H9 (cell line): ENCODE data around the gene SNAI1. TPM values are rescaled to one million over a fixed set of nuclear protein-coding genes. Genes with fewer than 3 reads are reported as not detected.

Source experiments
- DNase-seq: peaks from one replicate; pipeline ENCODE4 v3.0.0-alpha.2; 2017
- H2AFZ ChIP-seq: one replicate; pipeline ENCODE4 v1.6.1; 2013; ENCODE audit warnings: mild to moderate bottlenecking, low read length, control low read depth, moderate library complexity
- H2AK5ac ChIP-seq: 2 replicates; pipeline ENCODE4 v1.6.1; 2013; ENCODE audit warnings: low read length, control low read depth, mixed read lengths; ENCODE audit not compliant: insufficient read length
- H2BK120ac ChIP-seq: one replicate; pipeline ENCODE4 v1.6.1; 2013; ENCODE audit warnings: low read depth, mild to moderate bottlenecking, low read length, control low read depth, inconsistent platforms; ENCODE audit not compliant: poor library complexity, severe bottlenecking
- H2BK12ac ChIP-seq: 2 replicates; pipeline ENCODE4 v1.6.1; 2013; ENCODE audit warnings: low read length, control low read depth, mixed read lengths, low read depth; ENCODE audit not compliant: insufficient read length
- H2BK15ac ChIP-seq: 2 replicates; pipeline ENCODE4 v1.6.1; 2013; ENCODE audit warnings: low read depth, low read length, control low read depth
- H2BK20ac ChIP-seq: one replicate; pipeline ENCODE4 v1.6.1; 2013; ENCODE audit warnings: low read depth, mild to moderate bottlenecking, low read length, control low read depth, inconsistent platforms; ENCODE audit not compliant: poor library complexity, severe bottlenecking
- H2BK5ac ChIP-seq: 2 replicates; pipeline ENCODE4 v1.6.1; 2013; ENCODE audit warnings: low read length, control low read depth, mixed read lengths; ENCODE audit not compliant: insufficient read length
- H3K14ac ChIP-seq: 2 replicates; pipeline ENCODE4 v1.6.1; 2013; ENCODE audit warnings: low read length, control low read depth; ENCODE audit not compliant: insufficient read depth
- H3K18ac ChIP-seq: 2 replicates; pipeline ENCODE4 v1.6.1; 2013; ENCODE audit warnings: low read depth, mild to moderate bottlenecking, mixed read lengths, low read length, control low read depth; ENCODE audit not compliant: insufficient read length
- H3K23ac ChIP-seq: 2 replicates; pipeline ENCODE4 v1.6.1; 2013; ENCODE audit warnings: low read length, control low read depth, mixed read lengths, low read depth; ENCODE audit not compliant: insufficient read length
- H3K23me2 ChIP-seq: 2 replicates; pipeline ENCODE4 v1.6.1; 2013; ENCODE audit warnings: low read depth, mild to moderate bottlenecking, mixed read lengths, low read length, control low read depth; ENCODE audit not compliant: insufficient read length, poor library complexity, severe bottlenecking
- H3K27ac ChIP-seq: 2 replicates; pipeline ENCODE4 v1.5.1; 2013; ENCODE audit warnings: low read length, control low read depth, mixed read lengths, low read depth; ENCODE audit not compliant: insufficient read length
- H3K27me3 ChIP-seq: 2 replicates; pipeline ENCODE4 v1.6.1; 2013; ENCODE audit warnings: low read length, control low read depth, inconsistent platforms; ENCODE audit not compliant: insufficient read depth
- H3K4ac ChIP-seq: 2 replicates; pipeline ENCODE4 v1.6.1; 2013; ENCODE audit warnings: low read depth, mild to moderate bottlenecking, control low read depth, inconsistent platforms, low read length, moderate library complexity
- H3K4me1 ChIP-seq: 2 replicates; pipeline ENCODE4 v1.6.1; 2013; ENCODE audit warnings: low read length, control low read depth, inconsistent platforms; ENCODE audit not compliant: insufficient read depth
- H3K4me2 ChIP-seq: 2 replicates; pipeline ENCODE4 v1.6.1; 2013; ENCODE audit warnings: low read length, control low read depth, mixed read lengths; ENCODE audit not compliant: insufficient read length, insufficient read depth
- H3K56ac ChIP-seq: 2 replicates; pipeline ENCODE4 v1.6.1; 2013; ENCODE audit warnings: low read depth, mild to moderate bottlenecking, mixed read lengths, low read length, control low read depth; ENCODE audit not compliant: insufficient read length
- H3K79me1 ChIP-seq: 2 replicates; pipeline ENCODE4 v1.6.1; 2013; ENCODE audit warnings: low read depth, mild to moderate bottlenecking, moderate library complexity, low read length, control low read depth, inconsistent platforms; ENCODE audit not compliant: insufficient read depth, poor library complexity, severe bottlenecking
- H3K79me2 ChIP-seq: 2 replicates; pipeline ENCODE4 v1.6.1; 2013; ENCODE audit warnings: low read length, control low read depth, inconsistent platforms; ENCODE audit not compliant: insufficient read depth
- H3K9ac ChIP-seq: 2 replicates; pipeline ENCODE4 v1.6.1; 2013; ENCODE audit warnings: low read length, control low read depth, mixed read lengths; ENCODE audit not compliant: insufficient read length; ENCODE audit errors: extremely low read depth
- H3K9me3 ChIP-seq: one replicate; pipeline ENCODE4 v1.6.1; 2013; ENCODE audit warnings: low read depth, low read length, inconsistent platforms; ENCODE audit not compliant: control insufficient read depth
- H3T11ph ChIP-seq: one replicate; pipeline ENCODE4 v1.6.1; 2013; ENCODE audit warnings: mild to moderate bottlenecking, low read length, control low read depth, inconsistent platforms
- H4K20me1 ChIP-seq: one replicate; pipeline ENCODE4 v1.6.1; 2013; ENCODE audit not compliant: control insufficient read depth, insufficient read length, insufficient read depth
- H4K5ac ChIP-seq: 2 replicates; pipeline ENCODE4 v1.6.1; 2013; ENCODE audit warnings: low read depth, mild to moderate bottlenecking, mixed read lengths, low read length, control low read depth; ENCODE audit not compliant: insufficient read length
- H4K8ac ChIP-seq: replicated peaks from 2 replicates; pipeline ENCODE4 v1.6.1; 2013; ENCODE audit warnings: low read length, control low read depth, mixed read lengths, low read depth; ENCODE audit not compliant: insufficient read length
- H4K91ac ChIP-seq: 2 replicates; pipeline ENCODE4 v1.6.1; 2013; ENCODE audit warnings: low read depth, mild to moderate bottlenecking, moderate library complexity, mixed read lengths, low read length, control low read depth; ENCODE audit not compliant: insufficient read length
- H3K27ac Mint-ChIP-seq, 3 experiments: 2 replicates in 2 of 3; 3 replicates in 1 of 3; pipeline ENCODE4 v1.8.0; 2020 to 2021; ENCODE audit warnings: mixed read lengths in 3 of 3, mild to moderate bottlenecking in 1 of 3, moderate library complexity in 1 of 3
- H3K27me3 Mint-ChIP-seq: 2 replicates; pipeline ENCODE4 v1.8.0; 2021; ENCODE audit warnings: low read depth, mild to moderate bottlenecking, moderate library complexity, mixed read lengths
- H3K36me3 Mint-ChIP-seq, 3 experiments: 2 replicates in 2 of 3; 3 replicates in 1 of 3; pipeline ENCODE4 v1.8.0; 2020 to 2021; ENCODE audit warnings: low read depth in 3 of 3, mixed read lengths in 3 of 3; ENCODE audit not compliant: insufficient read depth in 1 of 3
- H3K4me1 Mint-ChIP-seq, 2 experiments: 2 replicates each; pipeline ENCODE4 v1.8.0; 2020; ENCODE audit warnings: mixed read lengths in 2 of 2
- H3K4me3 Mint-ChIP-seq, 2 experiments: 2 replicates in 1 of 2; 3 replicates in 1 of 2; pipeline ENCODE4 v1.8.0; 2020 to 2021; ENCODE audit warnings: mild to moderate bottlenecking in 2 of 2, mixed read lengths in 2 of 2, moderate library complexity in 1 of 2
- H3K9me3 Mint-ChIP-seq, 2 experiments: 2 replicates in 1 of 2; 3 replicates in 1 of 2; pipeline ENCODE4 v1.8.0; 2020; ENCODE audit warnings: mild to moderate bottlenecking in 2 of 2, mixed read lengths in 2 of 2, moderate library complexity in 1 of 2
- CTCF ChIP-seq: fragments of 200-600 bp; sonication (generic); conservative IDR thresholded peaks from 3 replicates; pipeline ENCODE4 v1.8.0; 2021; ENCODE audit warnings: antibody characterized with exemption, mild to moderate bottlenecking
- WGBS: extraction: QIAGEN DNeasy Blood & Tissue Kit; methylation state at CpG from one replicate; pipeline ENCODE4 v1.1.7; 2013; ENCODE audit warnings: missing lambda C conversion rate, low lambda C conversion rate, mixed read lengths; ENCODE audit not compliant: insufficient read length; ENCODE audit errors: extremely low coverage; 5-methylcytosine and 5-hydroxymethylcytosine counted together
- total RNA-seq: library from RNA; stranded (reverse); gene quantifications from 2 replicates; pipeline ENCODE4 v1.2.1, GENCODE V29; 2021

Gene SNAI1
- total RNA-seq, 1 experiment from 2014 or later, result 7.0 TPM

- H3K27ac ChIP-seq, result no peak overlapping the region
- H3K4me1 ChIP-seq, result peaks cover 17% of the 10 kb centered on the region
- H3K36me3 Mint-ChIP-seq, result peaks cover 13 to 37% (median 22%) of the 10 kb centered on the region in 3 experiments; a peak in 6 of 7 replicates
- no peak overlapping the region for H2BK5ac ChIP-seq
- no peak for DNase-seq
- peaks cover 0 to 2% of the 10 kb centered on the region in 2 experiments; a peak in 1 of 5 replicates for H3K9me3 Mint-ChIP-seq
- TF ChIP-seq CTCF, result no peak
- no peak overlapping the region for H4K8ac ChIP-seq
- H3K4me3 Mint-ChIP-seq, result peak overlapping the region; percentile 47 to 95
- no peak overlapping the region for H2AK5ac ChIP-seq
- H3K56ac ChIP-seq, result no peak overlapping the region
- peaks cover 74 to 90% of the 10 kb centered on the region in 2 experiments for H3K4me1 Mint-ChIP-seq
- H3K4me2 ChIP-seq, result no peak overlapping the region
- H4K5ac ChIP-seq, result no peak overlapping the region
- no peak overlapping the region for H2BK12ac ChIP-seq
- no peak overlapping the region for H3K4ac ChIP-seq
- no peak overlapping the region for H4K91ac ChIP-seq
- no peaks in the 10 kb centered on the region for H3K79me1 ChIP-seq
- peaks cover 2% of the 10 kb centered on the region; the same call in 1 of the 2 replicates for H3K27me3 ChIP-seq
- H4K20me1 ChIP-seq, result peaks cover 2% of the 10 kb centered on the region
- peaks cover 15% of the 10 kb centered on the region for H3K23me2 ChIP-seq
- no CpG with 5 or more reads among the region's 6 CpGs for WGBS
- H3K18ac ChIP-seq, result no peak overlapping the region
- no peak overlapping the region for H2BK120ac ChIP-seq
- no peak overlapping the region for H3T11ph ChIP-seq
- no peak overlapping the region for H3K9ac ChIP-seq
- no peak overlapping the region for H3K27ac Mint-ChIP-seq
- no peak overlapping the region for H3K14ac ChIP-seq
- no peak overlapping the region for H3K23ac ChIP-seq
- no peaks in the 10 kb centered on the region for H3K9me3 ChIP-seq
- H2BK20ac ChIP-seq, result no peak overlapping the region
- no peak overlapping the region for H2BK15ac ChIP-seq
- no peaks in the 10 kb centered on the region; the same call in 1 of the 2 replicates for H3K79me2 ChIP-seq
- H3K27me3 Mint-ChIP-seq, result peaks cover 24% of the 10 kb centered on the region
- H2AFZ ChIP-seq, result no peak overlapping the region
Observed at GRCh38 chr20:49985157-49985556, 2.4 kb downstream of the SNAI1 start.
